GM23338 (cell line): Measurements from ENCODE around the gene PKD2L1. TPM values are rescaled to one million over a fixed set of nuclear protein-coding genes. Genes with fewer than 3 reads are reported as not detected.

Experiments
- ATAC-seq: fragments of 200-7000 bp; cut with Tn5 transposase; 3 replicates; pipeline ENCODE4 v1.9.1; 2020
- DNase-seq: peaks from one replicate; pipeline ENCODE4 v3.0.0-alpha.2; 2015; ENCODE audit warnings: low spot score
- H2AFZ ChIP-seq: fragments of 200-600 bp; sonication (generic); 2 replicates; pipeline ENCODE4 v1.8.0; 2016; ENCODE audit warnings: antibody characterized with exemption, mild to moderate bottlenecking, moderate library complexity
- H3F3A ChIP-seq: fragments of 200-600 bp; sonication (generic); replicated peaks from 2 replicates; pipeline ENCODE4 v1.8.0; 2017; ENCODE audit warnings: antibody characterized with exemption, mixed run types, low read depth
- H3K27ac ChIP-seq: fragments of 200-600 bp; sonication (generic); 2 replicates; pipeline ENCODE4 v1.6.1; 2016; ENCODE audit warnings: low read depth
- H3K27me3 ChIP-seq: fragments of 200-600 bp; sonication (generic); 2 replicates; pipeline ENCODE4 v1.8.0; 2016; ENCODE audit warnings: mild to moderate bottlenecking, mixed run types, moderate library complexity; ENCODE audit not compliant: insufficient read depth
- H3K36me3 ChIP-seq: fragments of 200-600 bp; sonication (generic); 2 replicates; pipeline ENCODE4 v1.8.0; 2016; ENCODE audit warnings: mild to moderate bottlenecking; ENCODE audit not compliant: insufficient read depth
- H3K4me1 ChIP-seq: fragments of 200-600 bp; sonication (generic); 2 replicates; pipeline ENCODE4 v1.8.0; 2016; ENCODE audit warnings: mild to moderate bottlenecking, moderate library complexity; ENCODE audit not compliant: insufficient read depth
- H3K4me2 ChIP-seq: fragments of 200-600 bp; sonication (generic); 2 replicates; pipeline ENCODE4 v1.7.1; 2017; ENCODE audit warnings: mixed run types
- H3K4me3 ChIP-seq: fragments of 200-600 bp; sonication (generic); 2 replicates; pipeline ENCODE4 v1.6.1; 2016; ENCODE audit warnings: mixed run types
- H3K79me2 ChIP-seq: fragments of 200-600 bp; sonication (generic); replicated peaks from 2 replicates; pipeline ENCODE4 v1.8.0; 2017; ENCODE audit warnings: mild to moderate bottlenecking; ENCODE audit not compliant: insufficient read depth
- H3K9me2 ChIP-seq: fragments of 200-600 bp; sonication (generic); 2 replicates; pipeline ENCODE4 v1.8.0; 2017; ENCODE audit not compliant: insufficient read depth
- H4K20me1 ChIP-seq: fragments of 200-600 bp; sonication (generic); replicated peaks from 2 replicates; pipeline ENCODE4 v1.8.0; 2017; ENCODE audit warnings: mild to moderate bottlenecking; ENCODE audit not compliant: insufficient read depth
- H3K27ac Mint-ChIP-seq: 2 replicates; pipeline ENCODE4 v1.8.0; 2020; ENCODE audit warnings: inconsistent platforms, mild to moderate bottlenecking, moderate library complexity, mixed read lengths
- H3K27me3 Mint-ChIP-seq: 3 replicates; pipeline ENCODE4 v1.8.0; 2022; ENCODE audit warnings: low read depth, mild to moderate bottlenecking, moderate library complexity, mixed read lengths, inconsistent platforms; ENCODE audit not compliant: insufficient read depth, poor library complexity
- H3K36me3 Mint-ChIP-seq: 3 replicates; pipeline ENCODE4 v1.8.0; 2021; ENCODE audit warnings: low read depth, mild to moderate bottlenecking, inconsistent platforms, moderate library complexity, mixed read lengths
- H3K4me1 Mint-ChIP-seq: 3 replicates; pipeline ENCODE4 v1.8.0; 2020; ENCODE audit warnings: mild to moderate bottlenecking, inconsistent platforms, mixed read lengths
- H3K4me3 Mint-ChIP-seq: 3 replicates; pipeline ENCODE4 v1.8.0; 2021; ENCODE audit warnings: moderate library complexity, mild to moderate bottlenecking, inconsistent platforms, mixed read lengths
- H3K9me3 Mint-ChIP-seq: 3 replicates; pipeline ENCODE4 v1.8.0; 2020; ENCODE audit warnings: moderate library complexity, mild to moderate bottlenecking, inconsistent platforms, mixed read lengths
- CREB1 ChIP-seq: fragments of 250-450 bp; sonication (Bioruptor Pico); IDR thresholded peaks from 2 replicates; pipeline ENCODE4 v1.5.0; 2020; ENCODE audit warnings: low read depth, mild to moderate bottlenecking, moderate library complexity
- EZH2 ChIP-seq: fragments of 200-600 bp; sonication (generic); IDR thresholded peaks from one replicate; pipeline ENCODE4 v1.8.0; 2017; ENCODE audit warnings: antibody characterized with exemption, mild to moderate bottlenecking, low read depth; ENCODE audit not compliant: unreplicated experiment
- EZH2phosphoT487 ChIP-seq: fragments of 200-600 bp; sonication (generic); IDR thresholded peaks from one replicate; pipeline ENCODE4 v1.8.1; 2018; ENCODE audit warnings: antibody characterized with exemption; ENCODE audit not compliant: unreplicated experiment
- JUNB ChIP-seq: IDR thresholded peaks from one replicate; pipeline ENCODE4 v1.6.1; 2016; ENCODE audit warnings: antibody characterized with exemption; ENCODE audit not compliant: unreplicated experiment
- NANOG ChIP-seq: IDR thresholded peaks from 2 replicates; pipeline ENCODE4 v1.6.1; 2016; ENCODE audit warnings: antibody characterized with exemption, borderline replicate concordance
- POLR2AphosphoS5 ChIP-seq: IDR thresholded peaks from 2 replicates; pipeline ENCODE4 v1.6.1; 2016; ENCODE audit warnings: antibody characterized with exemption, low read depth
- STAT1 ChIP-seq: IDR thresholded peaks from one replicate; pipeline ENCODE4 v1.6.1; 2016; ENCODE audit warnings: antibody characterized with exemption; ENCODE audit not compliant: unreplicated experiment
- ZNF114 ChIP-seq: fragments of 250-450 bp; sonication (Bioruptor Pico); IDR thresholded peaks from 2 replicates; pipeline ENCODE4 v1.5.0; 2020; ENCODE audit warnings: mild to moderate bottlenecking, moderate library complexity
- ZNF331 ChIP-seq: fragments of 250-450 bp; sonication (Bioruptor Pico); IDR thresholded peaks from 2 replicates; pipeline ENCODE4 v1.5.0; 2020; ENCODE audit warnings: low read depth, mild to moderate bottlenecking, moderate library complexity
- ZNF462 ChIP-seq: fragments of 250-450 bp; sonication (Bioruptor Pico); IDR thresholded peaks from 2 replicates; pipeline ENCODE4 v1.5.0; 2020; ENCODE audit warnings: mild to moderate bottlenecking, moderate library complexity
- polyA plus RNA-seq: library from polyadenylated mRNA; unstranded; fragments of >200 nt; fragmentation: Nextera tagmentation; extraction: Ambion mirVana; gene quantifications from 2 replicates; pipeline ENCODE4 v1.2.1, GENCODE V29; 2016
- total RNA-seq: library from RNA; depleted of rRNA; stranded (reverse); fragments of >200 nt; shearing (Covaris generic); gene quantifications from 2 replicates; pipeline ENCODE4 v1.2.3, GENCODE V29; 2014
- TF ChIP-seq, protein P1 (sequence below): IDR thresholded peaks from one replicate; pipeline ENCODE4 v1.6.1; 2018; ENCODE audit warnings: antibody characterized with exemption; ENCODE audit not compliant: unreplicated experiment
- TF ChIP-seq, protein P2 (sequence below): IDR thresholded peaks from 2 replicates; pipeline ENCODE4 v1.6.1; 2016; ENCODE audit warnings: antibody characterized with exemption

The PKD2L1 gene
- total and polyA plus RNA-seq, 2 experiments from 2014 or later: not detected

DNA sequence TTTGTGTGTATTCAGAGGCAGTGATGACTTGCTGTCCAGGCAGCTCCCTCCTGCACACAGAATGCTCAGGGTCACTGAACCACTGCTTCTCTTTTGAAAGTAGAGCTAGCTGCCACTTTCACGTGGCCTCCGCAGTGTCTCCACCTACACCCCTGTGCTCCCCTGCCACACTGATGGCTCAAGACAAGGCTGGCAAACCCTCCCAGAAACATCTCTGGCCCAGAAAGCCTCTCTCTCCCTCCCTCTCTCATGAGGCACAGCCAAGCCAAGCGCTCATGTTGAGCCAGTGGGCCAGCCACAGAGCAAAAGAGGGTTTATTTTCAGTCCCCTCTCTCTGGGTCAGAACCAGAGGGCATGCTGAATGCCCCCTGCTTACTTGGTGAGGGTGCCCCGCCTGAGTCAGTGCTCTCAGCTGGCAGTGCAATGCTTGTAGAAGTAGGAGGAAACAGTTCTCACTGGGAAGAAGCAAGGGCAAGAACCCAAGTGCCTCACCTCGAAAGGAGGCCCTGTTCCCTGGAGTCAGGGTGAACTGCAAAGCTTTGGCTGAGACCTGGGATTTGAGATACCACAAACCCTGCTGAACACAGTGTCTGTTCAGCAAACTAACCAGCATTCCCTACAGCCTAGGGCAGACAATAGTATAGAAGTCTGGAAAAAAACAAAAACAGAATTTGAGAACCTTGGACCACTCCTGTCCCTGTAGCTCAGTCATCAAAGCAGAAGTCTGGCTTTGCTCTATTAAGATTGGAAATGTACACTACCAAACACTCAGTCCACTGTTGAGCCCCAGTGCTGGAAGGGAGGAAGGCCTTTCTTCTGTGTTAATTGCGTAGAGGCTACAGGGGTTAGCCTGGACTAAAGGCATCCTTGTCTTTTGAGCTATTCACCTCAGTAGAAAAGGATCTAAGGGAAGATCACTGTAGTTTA, 32.8 kb upstream of the PKD2L1 start:
- ATAC-seq: no peak
- H4K20me1 ChIP-seq: peaks cover 46% of the 10 kb centered on the region

More for the DNA sequence above, 32.8 kb upstream of the PKD2L1 start:
- Histone ChIP-seq H3K27me3 (no peaks in the 10 kb centered on the region), H3K27ac (peak overlapping the region; percentile 78), H3K36me3 (peaks cover 47% of the 10 kb centered on the region), H2AFZ (no peak overlapping the region), H3K9me2 (no peaks in the 10 kb centered on the region), H3K4me1 (peaks cover 22% of the 10 kb centered on the region), H3F3A (peaks cover 42% of the 10 kb centered on the region), H3K4me3 (no peak overlapping the region), H3K4me2 (no peak overlapping the region), H3K79me2 (peaks cover 13% of the 10 kb centered on the region; the same call in 1 of the 2 replicates)
- peaks cover 7% of the 10 kb centered on the region for H3K27me3 Mint-ChIP-seq
- peaks cover 55% of the 10 kb centered on the region for H3K36me3 Mint-ChIP-seq
- H3K27ac Mint-ChIP-seq: peak overlapping the region; percentile 53
- H3K4me3 Mint-ChIP-seq: no peak overlapping the region
- TF ChIP-seq POLR2AphosphoS5: no peak; the same call in 1 of the 2 replicates
- TF ChIP-seq CREB1 (CRISPR knock-in tag): no peak
- no peak for TF ChIP-seq STAT1
- no peak for TF ChIP-seq ZNF331 (CRISPR knock-in tag)
- TF ChIP-seq, protein P1, sequence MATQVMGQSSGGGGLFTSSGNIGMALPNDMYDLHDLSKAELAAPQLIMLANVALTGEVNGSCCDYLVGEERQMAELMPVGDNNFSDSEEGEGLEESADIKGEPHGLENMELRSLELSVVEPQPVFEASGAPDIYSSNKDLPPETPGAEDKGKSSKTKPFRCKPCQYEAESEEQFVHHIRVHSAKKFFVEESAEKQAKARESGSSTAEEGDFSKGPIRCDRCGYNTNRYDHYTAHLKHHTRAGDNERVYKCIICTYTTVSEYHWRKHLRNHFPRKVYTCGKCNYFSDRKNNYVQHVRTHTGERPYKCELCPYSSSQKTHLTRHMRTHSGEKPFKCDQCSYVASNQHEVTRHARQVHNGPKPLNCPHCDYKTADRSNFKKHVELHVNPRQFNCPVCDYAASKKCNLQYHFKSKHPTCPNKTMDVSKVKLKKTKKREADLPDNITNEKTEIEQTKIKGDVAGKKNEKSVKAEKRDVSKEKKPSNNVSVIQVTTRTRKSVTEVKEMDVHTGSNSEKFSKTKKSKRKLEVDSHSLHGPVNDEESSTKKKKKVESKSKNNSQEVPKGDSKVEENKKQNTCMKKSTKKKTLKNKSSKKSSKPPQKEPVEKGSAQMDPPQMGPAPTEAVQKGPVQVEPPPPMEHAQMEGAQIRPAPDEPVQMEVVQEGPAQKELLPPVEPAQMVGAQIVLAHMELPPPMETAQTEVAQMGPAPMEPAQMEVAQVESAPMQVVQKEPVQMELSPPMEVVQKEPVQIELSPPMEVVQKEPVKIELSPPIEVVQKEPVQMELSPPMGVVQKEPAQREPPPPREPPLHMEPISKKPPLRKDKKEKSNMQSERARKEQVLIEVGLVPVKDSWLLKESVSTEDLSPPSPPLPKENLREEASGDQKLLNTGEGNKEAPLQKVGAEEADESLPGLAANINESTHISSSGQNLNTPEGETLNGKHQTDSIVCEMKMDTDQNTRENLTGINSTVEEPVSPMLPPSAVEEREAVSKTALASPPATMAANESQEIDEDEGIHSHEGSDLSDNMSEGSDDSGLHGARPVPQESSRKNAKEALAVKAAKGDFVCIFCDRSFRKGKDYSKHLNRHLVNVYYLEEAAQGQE: no peak
- TF ChIP-seq ZNF462 (CRISPR knock-in tag): no peak
- TF ChIP-seq EZH2: no peak
- no peak for TF ChIP-seq NANOG
- no peak for TF ChIP-seq ZNF114 (CRISPR knock-in tag)
- TF ChIP-seq, protein P2, sequence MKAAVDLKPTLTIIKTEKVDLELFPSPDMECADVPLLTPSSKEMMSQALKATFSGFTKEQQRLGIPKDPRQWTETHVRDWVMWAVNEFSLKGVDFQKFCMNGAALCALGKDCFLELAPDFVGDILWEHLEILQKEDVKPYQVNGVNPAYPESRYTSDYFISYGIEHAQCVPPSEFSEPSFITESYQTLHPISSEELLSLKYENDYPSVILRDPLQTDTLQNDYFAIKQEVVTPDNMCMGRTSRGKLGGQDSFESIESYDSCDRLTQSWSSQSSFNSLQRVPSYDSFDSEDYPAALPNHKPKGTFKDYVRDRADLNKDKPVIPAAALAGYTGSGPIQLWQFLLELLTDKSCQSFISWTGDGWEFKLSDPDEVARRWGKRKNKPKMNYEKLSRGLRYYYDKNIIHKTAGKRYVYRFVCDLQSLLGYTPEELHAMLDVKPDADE: no peak
- TF ChIP-seq JUNB: no peak
- no peak for TF ChIP-seq EZH2phosphoT487
- DNase-seq: no peak
- no peaks in the 10 kb centered on the region; the same call in 2 of the 3 replicates for H3K9me3 Mint-ChIP-seq
- H3K4me1 Mint-ChIP-seq: peaks cover 31% of the 10 kb centered on the region
